ENCODE measurements around the gene KDM8.
A peak's percentile ranks its signal among the peaks of the same experiment; 100 is the strongest.
"Not testable (repeated sequence)": the region's sequence is repeated elsewhere in the genome, so short reads cannot be mapped to it uniquely, and the experiment has no call there.

The KDM8 gene

GRCh38 chr16:27258241-27258734, 55.0 kb downstream of the KDM8 start:
- Histone ChIP-seq H3K36me3 (ENCODE audit: control insufficient read depth in 2 of 2, insufficient read depth in 1 of 2, low read length in 2 of 2) (peaks cover 0 to 26% of the 10 kb centered on the region in 2 experiments), H3K9me3 (ENCODE audit: control insufficient read depth, insufficient read depth, low read depth, low read length) (no peaks in the 10 kb centered on the region), H3K27ac (ENCODE audit: extremely low read depth, low read depth, low read length) (no peak overlapping the region), H3K4me3 (ENCODE audit: low read depth, low read length) (no peak overlapping the region), H3K4me1 (ENCODE audit: control insufficient read depth, insufficient read depth, low read length) (no peaks in the 10 kb centered on the region)
- ChIA-PET CTCF (interaction anchor here (1.1 kb wide), 1 partner anchor 110 kb away, joined by 3 read pairs; no protein-coding TSS in a partner anchor), POLR2A (no interaction called here)
- TF ChIP-seq PRDM1 (tag by site-specific recombination; IDR thresholded peaks at IDR 0.05) (no peak), ZNF2 (tag by site-specific recombination; IDR thresholded peaks at IDR 0.05) (no peak)
- TF ChIP-seq, protein P1, sequence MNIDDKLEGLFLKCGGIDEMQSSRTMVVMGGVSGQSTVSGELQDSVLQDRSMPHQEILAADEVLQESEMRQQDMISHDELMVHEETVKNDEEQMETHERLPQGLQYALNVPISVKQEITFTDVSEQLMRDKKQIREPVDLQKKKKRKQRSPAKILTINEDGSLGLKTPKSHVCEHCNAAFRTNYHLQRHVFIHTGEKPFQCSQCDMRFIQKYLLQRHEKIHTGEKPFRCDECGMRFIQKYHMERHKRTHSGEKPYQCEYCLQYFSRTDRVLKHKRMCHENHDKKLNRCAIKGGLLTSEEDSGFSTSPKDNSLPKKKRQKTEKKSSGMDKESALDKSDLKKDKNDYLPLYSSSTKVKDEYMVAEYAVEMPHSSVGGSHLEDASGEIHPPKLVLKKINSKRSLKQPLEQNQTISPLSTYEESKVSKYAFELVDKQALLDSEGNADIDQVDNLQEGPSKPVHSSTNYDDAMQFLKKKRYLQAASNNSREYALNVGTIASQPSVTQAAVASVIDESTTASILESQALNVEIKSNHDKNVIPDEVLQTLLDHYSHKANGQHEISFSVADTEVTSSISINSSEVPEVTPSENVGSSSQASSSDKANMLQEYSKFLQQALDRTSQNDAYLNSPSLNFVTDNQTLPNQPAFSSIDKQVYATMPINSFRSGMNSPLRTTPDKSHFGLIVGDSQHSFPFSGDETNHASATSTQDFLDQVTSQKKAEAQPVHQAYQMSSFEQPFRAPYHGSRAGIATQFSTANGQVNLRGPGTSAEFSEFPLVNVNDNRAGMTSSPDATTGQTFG (tag by site-specific recombination; IDR thresholded peaks at IDR 0.05; ENCODE audit: borderline replicate concordance): no peak

DNA sequence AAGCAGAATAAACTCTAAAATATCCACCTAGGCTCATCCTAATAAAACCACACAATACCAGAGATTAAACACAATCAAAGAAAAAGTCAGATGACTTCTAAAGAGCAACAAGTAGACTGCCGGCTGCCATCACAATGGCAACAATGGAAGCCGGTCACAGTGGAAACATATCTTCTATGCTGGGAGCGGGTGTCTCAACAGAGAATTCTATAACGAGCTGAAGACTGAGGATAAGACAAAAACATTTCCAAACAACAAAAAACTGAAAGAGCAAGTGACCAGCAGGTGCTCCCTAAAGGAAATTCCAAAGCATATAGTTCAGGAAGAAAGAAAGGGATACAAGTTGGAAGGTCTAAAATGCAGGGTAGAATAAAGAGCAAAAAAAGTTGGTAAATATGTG, 56.4 kb downstream of the KDM8 start:
- Histone ChIP-seq H3K4me3 (ENCODE audit: low read depth, low read length) (no peak overlapping the region), H3K4me1 (ENCODE audit: control insufficient read depth, insufficient read depth, low read length) (no peaks in the 10 kb centered on the region), H3K27ac (ENCODE audit: extremely low read depth, low read depth, low read length) (no peak overlapping the region), H3K36me3 (ENCODE audit: control insufficient read depth in 2 of 2, insufficient read depth in 1 of 2, low read length in 2 of 2) (peaks cover 0 to 26% of the 10 kb centered on the region in 2 experiments), H3K9me3 (ENCODE audit: control insufficient read depth, insufficient read depth, low read depth, low read length) (no peaks in the 10 kb centered on the region)
- ChIA-PET CTCF (no interaction called here), POLR2A (no interaction called here)
- no peak for TF ChIP-seq ZNF621 (tag by site-specific recombination; IDR thresholded peaks at IDR 0.05)
- TF ChIP-seq GLIS1 (tag by site-specific recombination; IDR thresholded peaks at IDR 0.05): no peak
- TF ChIP-seq SCRT2 (tag by site-specific recombination; IDR thresholded peaks at IDR 0.05): peak; percentile 31; the same call in 1 of the 2 replicates
- TF ChIP-seq ZNF223 (tag by site-specific recombination; IDR thresholded peaks at IDR 0.05): no peak
- no peak for TF ChIP-seq ZNF600 (tag by site-specific recombination; IDR thresholded peaks at IDR 0.05)

DNA sequence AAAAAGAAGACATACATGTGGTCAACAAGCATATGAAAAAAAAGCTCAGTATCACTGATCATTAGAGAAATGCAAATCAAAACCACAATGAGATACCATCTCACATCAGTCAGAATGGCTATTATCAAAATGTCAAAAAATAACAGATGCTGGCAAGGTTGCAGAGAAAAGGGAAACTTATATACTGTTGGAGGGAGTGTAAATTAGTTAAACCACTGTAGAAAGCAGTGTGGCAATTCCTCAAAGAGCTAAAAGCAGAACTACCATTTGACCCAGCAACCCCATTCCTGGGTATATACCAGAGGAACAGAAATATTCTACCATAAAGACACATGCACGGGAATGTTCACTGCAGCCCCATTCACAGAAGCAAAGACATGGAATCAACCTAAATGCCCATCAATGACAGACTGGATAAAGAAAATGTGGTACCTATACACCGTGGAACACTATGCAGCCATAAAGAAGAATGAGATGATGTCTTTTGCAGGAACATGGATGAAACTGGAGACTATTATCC, 59.6 kb downstream of the KDM8 start:
- H3K9me3 ChIP-seq (ENCODE audit: control insufficient read depth, insufficient read depth, low read depth, low read length); H3K4me3 ChIP-seq (ENCODE audit: low read depth, low read length); POLR2A ChIA-PET; H3K4me1 ChIP-seq (ENCODE audit: control insufficient read depth, insufficient read depth, low read length); H3K27ac ChIP-seq (ENCODE audit: extremely low read depth, low read depth, low read length); H3K36me3 ChIP-seq (ENCODE audit: control insufficient read depth in 2 of 2, insufficient read depth in 1 of 2, low read length in 2 of 2): not testable (repeated sequence)
- peak; percentile 90 for TF ChIP-seq ZNF146 (tag by site-specific recombination; IDR thresholded peaks at IDR 0.05)
- CTCF ChIA-PET: interaction anchor here (0.6 kb wide), 1 partner anchor 28 kb away, joined by 3 read pairs; no protein-coding TSS in a partner anchor

GRCh38 chr16:27264151-27264550, 60.8 kb downstream of the KDM8 start:
- CTCF ChIA-PET: interaction anchor here (0.7 kb wide), 1 partner anchor 143 kb away, joined by 3 read pairs; no protein-coding TSS in a partner anchor
- TF ChIP-seq SP7 (tag by site-specific recombination; IDR thresholded peaks at IDR 0.05): 0 out of 2 replicates have a peak, but pooled peaks have one; percentile 34
- TF ChIP-seq ZNF350 (tag by site-specific recombination; IDR thresholded peaks at IDR 0.05): no peak
- TF ChIP-seq GLIS2 (tag by site-specific recombination; IDR thresholded peaks at IDR 0.05): no peak
- TF ChIP-seq ZNF23 (tag by site-specific recombination; IDR thresholded peaks at IDR 0.05; ENCODE audit: borderline replicate concordance): no peak
- TF ChIP-seq ZNF555 (tag by site-specific recombination; conservative IDR thresholded peaks at IDR 0.05): no peak
- TF ChIP-seq, protein P2, sequence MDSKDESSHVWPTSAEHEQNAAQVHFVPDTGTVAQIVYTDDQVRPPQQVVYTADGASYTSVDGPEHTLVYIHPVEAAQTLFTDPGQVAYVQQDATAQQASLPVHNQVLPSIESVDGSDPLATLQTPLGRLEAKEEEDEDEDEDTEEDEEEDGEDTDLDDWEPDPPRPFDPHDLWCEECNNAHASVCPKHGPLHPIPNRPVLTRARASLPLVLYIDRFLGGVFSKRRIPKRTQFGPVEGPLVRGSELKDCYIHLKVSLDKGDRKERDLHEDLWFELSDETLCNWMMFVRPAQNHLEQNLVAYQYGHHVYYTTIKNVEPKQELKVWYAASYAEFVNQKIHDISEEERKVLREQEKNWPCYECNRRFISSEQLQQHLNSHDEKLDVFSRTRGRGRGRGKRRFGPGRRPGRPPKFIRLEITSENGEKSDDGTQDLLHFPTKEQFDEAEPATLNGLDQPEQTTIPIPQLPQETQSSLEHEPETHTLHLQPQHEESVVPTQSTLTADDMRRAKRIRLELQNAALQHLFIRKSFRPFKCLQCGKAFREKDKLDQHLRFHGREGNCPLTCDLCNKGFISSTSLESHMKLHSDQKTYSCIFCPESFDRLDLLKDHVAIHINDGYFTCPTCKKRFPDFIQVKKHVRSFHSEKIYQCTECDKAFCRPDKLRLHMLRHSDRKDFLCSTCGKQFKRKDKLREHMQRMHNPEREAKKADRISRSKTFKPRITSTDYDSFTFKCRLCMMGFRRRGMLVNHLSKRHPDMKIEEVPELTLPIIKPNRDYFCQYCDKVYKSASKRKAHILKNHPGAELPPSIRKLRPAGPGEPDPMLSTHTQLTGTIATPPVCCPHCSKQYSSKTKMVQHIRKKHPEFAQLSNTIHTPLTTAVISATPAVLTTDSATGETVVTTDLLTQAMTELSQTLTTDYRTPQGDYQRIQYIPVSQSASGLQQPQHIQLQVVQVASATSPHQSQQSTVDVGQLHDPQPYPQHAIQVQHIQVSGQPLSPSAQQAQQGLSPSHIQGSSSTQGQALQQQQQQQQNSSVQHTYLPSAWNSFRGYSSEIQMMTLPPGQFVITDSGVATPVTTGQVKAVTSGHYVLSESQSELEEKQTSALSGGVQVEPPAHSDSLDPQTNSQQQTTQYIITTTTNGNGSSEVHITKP (tag by site-specific recombination; IDR thresholded peaks at IDR 0.05): no peak
- TF ChIP-seq ZNF629 (tag by site-specific recombination; IDR thresholded peaks at IDR 0.05): no peak
- no peak for TF ChIP-seq SETDB1 (IDR thresholded peaks at IDR 0.05; ENCODE audit: insufficient read length, low read length)
- TF ChIP-seq ZNF692 (tag by site-specific recombination; IDR thresholded peaks at IDR 0.05): no peak
- TF ChIP-seq, protein P3, sequence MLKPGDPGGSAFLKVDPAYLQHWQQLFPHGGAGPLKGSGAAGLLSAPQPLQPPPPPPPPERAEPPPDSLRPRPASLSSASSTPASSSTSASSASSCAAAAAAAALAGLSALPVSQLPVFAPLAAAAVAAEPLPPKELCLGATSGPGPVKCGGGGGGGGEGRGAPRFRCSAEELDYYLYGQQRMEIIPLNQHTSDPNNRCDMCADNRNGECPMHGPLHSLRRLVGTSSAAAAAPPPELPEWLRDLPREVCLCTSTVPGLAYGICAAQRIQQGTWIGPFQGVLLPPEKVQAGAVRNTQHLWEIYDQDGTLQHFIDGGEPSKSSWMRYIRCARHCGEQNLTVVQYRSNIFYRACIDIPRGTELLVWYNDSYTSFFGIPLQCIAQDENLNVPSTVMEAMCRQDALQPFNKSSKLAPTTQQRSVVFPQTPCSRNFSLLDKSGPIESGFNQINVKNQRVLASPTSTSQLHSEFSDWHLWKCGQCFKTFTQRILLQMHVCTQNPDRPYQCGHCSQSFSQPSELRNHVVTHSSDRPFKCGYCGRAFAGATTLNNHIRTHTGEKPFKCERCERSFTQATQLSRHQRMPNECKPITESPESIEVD (tag by site-specific recombination; IDR thresholded peaks at IDR 0.05): no peak

More at GRCh38 chr16:27264151-27264550, 60.8 kb downstream of the KDM8 start:
- Histone ChIP-seq H3K36me3 (ENCODE audit: control insufficient read depth in 2 of 2, insufficient read depth in 1 of 2, low read length in 2 of 2) (no peaks in the 10 kb centered on the region), H3K27ac (ENCODE audit: extremely low read depth, low read depth, low read length) (no peak overlapping the region), H3K4me3 (ENCODE audit: low read depth, low read length) (no peak overlapping the region), H3K4me1 (ENCODE audit: control insufficient read depth, insufficient read depth, low read length) (no peaks in the 10 kb centered on the region), H3K9me3 (ENCODE audit: control insufficient read depth, insufficient read depth, low read depth, low read length) (no peaks in the 10 kb centered on the region)
- POLR2A ChIA-PET: interaction anchor here (1.0 kb wide), 1 partner anchor 21 kb away, joined by 3 read pairs; no protein-coding TSS in a partner anchor
